Natural killer cell (primary cell): ENCODE measurements around the gene KDM4F. TPM values are rescaled to one million over a fixed set of nuclear protein-coding genes. Genes with fewer than 3 reads are reported as not detected.
"Not testable (repeated sequence)": the region's sequence is repeated elsewhere in the genome, so short reads cannot be mapped to it uniquely, and the experiment has no call there.

Experiments
- ATAC-seq, 3 donors: fragments of 150-1000 bp in 2 of 3; fragments of 200-7000 bp in 1 of 3; cut with Tn5 transposase; 1 replicate in 1 of 3; 2 replicates in 2 of 3; pipeline ENCODE4 v1.10.0; 2021; ENCODE audit warnings: mild to moderate bottlenecking in 2 of 3, moderate library complexity in 2 of 3
- DNase-seq, 2 donors: peaks; one replicate each; pipeline versions ENCODE4 v3.0.0 to v3.0.0-alpha.2; 2013 to 2021; ENCODE audit warnings: mixed read lengths in 1 of 2
- H3K27ac ChIP-seq: one replicate; pipeline ENCODE4 v1.5.1; 2013; ENCODE audit warnings: mild to moderate bottlenecking, low read length
- H3K27me3 ChIP-seq: one replicate; pipeline ENCODE4 v1.6.1; 2013; ENCODE audit warnings: low read length; ENCODE audit not compliant: control insufficient read depth, insufficient read depth
- H3K36me3 ChIP-seq: one replicate; pipeline ENCODE4 v1.6.1; 2013; ENCODE audit warnings: low read length; ENCODE audit not compliant: control insufficient read depth, insufficient read depth
- H3K4me1 ChIP-seq: one replicate; pipeline ENCODE4 v1.6.1; 2013; ENCODE audit warnings: low read length; ENCODE audit not compliant: control insufficient read depth, insufficient read depth
- H3K4me3 ChIP-seq: one replicate; pipeline ENCODE4 v1.5.1; 2013; ENCODE audit warnings: low read length
- H3K9me3 ChIP-seq: one replicate; pipeline ENCODE4 v1.6.1; 2013; ENCODE audit warnings: low read length; ENCODE audit not compliant: control insufficient read depth, insufficient read depth
- H3K27ac Mint-ChIP-seq, 2 donors: one replicate each; pipeline ENCODE4 v1.8.0; 2022; ENCODE audit warnings: mild to moderate bottlenecking in 2 of 2, mixed read lengths in 2 of 2, moderate library complexity in 1 of 2
- H3K27me3 Mint-ChIP-seq, 2 donors: one replicate each; pipeline ENCODE4 v1.8.0; 2022; ENCODE audit warnings: low read depth in 2 of 2, mixed read lengths in 2 of 2
- H3K36me3 Mint-ChIP-seq: one replicate; pipeline ENCODE4 v1.8.0; 2022; ENCODE audit warnings: mixed read lengths
- H3K4me1 Mint-ChIP-seq, 2 donors: one replicate each; pipeline ENCODE4 v1.8.0; 2022; ENCODE audit warnings: mixed read lengths in 2 of 2
- H3K4me3 Mint-ChIP-seq: one replicate; pipeline ENCODE4 v1.8.0; 2022; ENCODE audit warnings: mild to moderate bottlenecking, moderate library complexity, mixed read lengths
- H3K9me3 Mint-ChIP-seq, 2 donors: one replicate each; pipeline ENCODE4 v1.8.0; 2022; ENCODE audit warnings: mixed read lengths in 2 of 2
- CTCF ChIP-seq: fragments of 200-600 bp; IDR thresholded peaks from one replicate; pipeline ENCODE4 v1.8.0; 2022; ENCODE audit warnings: antibody characterized with exemption
- WGBS: methylation state at CpG from one replicate; pipeline ENCODE4 v1.1.7; 2013; ENCODE audit warnings: missing lambda C conversion rate; ENCODE audit not compliant: insufficient coverage; 5-methylcytosine and 5-hydroxymethylcytosine counted together
- intact Hi-C: fragments of 100-400 bp; cut with micrococcal nuclease; formaldehyde crosslinking; loops from one replicate; pipeline ENCODE4 v1.14.2; 2022
- total RNA-seq, 4 donors: library from RNA; stranded (reverse); fragments of 120-200 nt in 1 of 4; gene quantifications; one replicate each; pipeline versions ENCODE4 v1.2.3 to v1.2.4, GENCODE V29; 2013 to 2022

KDM4F gene
- total RNA-seq: not detected
- total RNA-seq (2013): not detected

- H3K36me3 ChIP-seq, H3K27ac ChIP-seq, H3K4me1 Mint-ChIP-seq, intact Hi-C loops, H3K4me3 Mint-ChIP-seq, H3K4me3 ChIP-seq, H3K4me1 ChIP-seq, H3K9me3 ChIP-seq, H3K36me3 Mint-ChIP-seq, H3K27me3 ChIP-seq, H3K9me3 Mint-ChIP-seq, ATAC-seq, H3K27ac Mint-ChIP-seq, DNase-seq: not testable (repeated sequence)
- WGBS: 86% methylated on average over 1 of the region's 3 CpGs
- peaks cover 20 to 63% of the 10 kb centered on the region in 2 donors for H3K27me3 Mint-ChIP-seq
Observed at GRCh38 chr11:95049122-95049521, at the start of gene KDM4F. TSS of gene KDM4F (plus strand) at chr11:95049422.

GRCh38 chr11:95003716-95004115 is 45.5 kb upstream of the KDM4F start:
- H3K9me3 ChIP-seq: no peaks in the 10 kb centered on the region
- no peaks in the 10 kb centered on the region for H3K4me1 ChIP-seq
- H3K4me3 ChIP-seq: no peak overlapping the region
- no peak for TF ChIP-seq CTCF
- no peaks in the 10 kb centered on the region for H3K9me3 Mint-ChIP-seq
- H3K4me1 Mint-ChIP-seq: no peaks in the 10 kb centered on the region
- intact Hi-C loops: no loop called here
- H3K36me3 ChIP-seq: no peaks in the 10 kb centered on the region
- ATAC-seq: no peak
- H3K4me3 Mint-ChIP-seq: no peak overlapping the region
- no peaks in the 10 kb centered on the region for H3K36me3 Mint-ChIP-seq
- peaks cover 24 to 39% of the 10 kb centered on the region in 2 donors for H3K27me3 Mint-ChIP-seq
- no peak for DNase-seq
- H3K27ac Mint-ChIP-seq: no peak overlapping the region
- H3K27ac ChIP-seq: no peak overlapping the region
- no peaks in the 10 kb centered on the region for H3K27me3 ChIP-seq

- intact Hi-C loops: no loop called here
- Mint-ChIP-seq H3K36me3 (no peaks in the 10 kb centered on the region), H3K27ac (no peak overlapping the region), H3K27me3 (peaks cover 27 to 52% of the 10 kb centered on the region in 2 donors), H3K4me3 (no peak overlapping the region), H3K4me1 (no peaks in the 10 kb centered on the region), H3K9me3 (no peaks in the 10 kb centered on the region)
- TF ChIP-seq CTCF: no peak
- no peak for ATAC-seq
- Histone ChIP-seq H3K27me3 (no peaks in the 10 kb centered on the region), H3K27ac (no peak overlapping the region), H3K36me3 (no peaks in the 10 kb centered on the region), H3K4me3 (no peak overlapping the region), H3K4me1 (no peaks in the 10 kb centered on the region), H3K9me3 (no peaks in the 10 kb centered on the region)
- 100% methylated on average over 1 of the region's 1 CpG for WGBS
- DNase-seq: no peak
Observed at GRCh38 chr11:95005642-95006041, 43.6 kb upstream of the KDM4F start.

GRCh38 chr11:95011376-95011775 is 37.8 kb upstream of the KDM4F start:
- Mint-ChIP-seq H3K4me3 (no peak overlapping the region), H3K36me3 (no peaks in the 10 kb centered on the region), H3K4me1 (no peaks in the 10 kb centered on the region), H3K9me3 (no peaks in the 10 kb centered on the region), H3K27me3 (peaks cover 26 to 62% of the 10 kb centered on the region in 2 donors), H3K27ac (no peak overlapping the region)
- Histone ChIP-seq H3K4me1 (no peaks in the 10 kb centered on the region), H3K4me3 (no peak overlapping the region), H3K27me3 (no peaks in the 10 kb centered on the region), H3K9me3 (no peaks in the 10 kb centered on the region), H3K36me3 (no peaks in the 10 kb centered on the region), H3K27ac (no peak overlapping the region)
- ATAC-seq: no peak
- DNase-seq: no peak
- TF ChIP-seq CTCF: no peak
- intact Hi-C loops: no loop called here
